SK-N-SH (cell line): Measurements from ENCODE around the gene CDS2. TPM values are rescaled to one million over a fixed set of nuclear protein-coding genes. Genes with fewer than 3 reads are reported as not detected.

Source experiments
- CTCF ChIA-PET: fragments of 300-600, 350-600 bp; formaldehyde crosslinking; extraction: SDS; loops from one replicate; lab custom pipeline; 2021; lab: Yijun Ruan, JAX
- POLR2A ChIA-PET: fragments of 350-600 bp; sonication (Branson Sonifier 250); formaldehyde crosslinking; extraction: SDS; loops from one replicate; lab custom pipeline; 2020; ENCODE audit warnings: antibody characterized with exemption, inconsistent platforms; lab: Yijun Ruan, JAX
- DNase-seq: peaks from one replicate; pipeline ENCODE4 v3.0.0; 2012
- H2AFZ ChIP-seq: fragments of 200-600 bp; sonication (generic); 2 replicates; pipeline ENCODE4 v1.8.1; 2016; ENCODE audit warnings: antibody characterized with exemption, mild to moderate bottlenecking, low read depth
- H3F3A ChIP-seq: fragments of 200-600 bp; sonication (generic); replicated peaks from 2 replicates; pipeline ENCODE3; 2016; ENCODE audit warnings: antibody characterized with exemption, mild to moderate bottlenecking; ENCODE audit not compliant: insufficient read depth
- H3K27ac ChIP-seq, 2 experiments: fragments of 200-500 bp in 1 of 2; fragments of 200-600 bp in 1 of 2; sonication (Bioruptor generic) in 1 of 2; sonication (generic), shearing (Covaris generic) in 1 of 2; 2 replicates each; pipeline versions ENCODE4 v1.5.1 to v1.6.1; 2014 to 2016; ENCODE audit warnings: low read depth in 2 of 2, inconsistent platforms in 1 of 2, low read length in 1 of 2, mild to moderate bottlenecking in 1 of 2, mixed read lengths in 1 of 2
- H3K27me3 ChIP-seq: fragments of 200-600 bp; sonication (generic), shearing (Covaris generic); 2 replicates; pipeline ENCODE4 v1.6.1; 2016; ENCODE audit warnings: mixed run types; ENCODE audit not compliant: insufficient read depth
- H3K36me3 ChIP-seq, 2 experiments: fragments of 200-500 bp in 1 of 2; fragments of 200-600 bp in 1 of 2; sonication (Bioruptor generic) in 1 of 2; sonication (generic) in 1 of 2; replicated peaks in 1 of 2; 2 replicates each; pipeline versions ENCODE3 to v1.5.1; 2014 to 2016; ENCODE audit warnings: low read length in 1 of 2, mild to moderate bottlenecking in 1 of 2; ENCODE audit not compliant: insufficient read depth in 2 of 2, control insufficient read depth in 1 of 2
- H3K4me1 ChIP-seq, 2 experiments: fragments of 200-500 bp in 1 of 2; fragments of 200-600 bp in 1 of 2; sonication (Bioruptor generic) in 1 of 2; sonication (generic), shearing (Covaris generic) in 1 of 2; 2 replicates each; pipeline versions ENCODE4 v1.5.1 to v1.6.1; 2014 to 2016; ENCODE audit warnings: low read depth in 1 of 2, low read length in 1 of 2, mixed run types in 1 of 2; ENCODE audit not compliant: insufficient read depth in 2 of 2, control insufficient read depth in 1 of 2
- H3K4me2 ChIP-seq: fragments of 200-600 bp; sonication (generic), shearing (Covaris generic); 2 replicates; pipeline ENCODE4 v1.6.1; 2017; ENCODE audit warnings: mixed run types
- H3K4me3 ChIP-seq, 2 experiments: fragments of 200-500 bp in 1 of 2; fragments of 200-600 bp in 1 of 2; sonication (Bioruptor generic) in 1 of 2; sonication (generic), shearing (Covaris generic) in 1 of 2; 2 replicates each; pipeline versions ENCODE4 v1.5.1 to v1.8.1; 2014 to 2016; ENCODE audit warnings: low read depth in 2 of 2, inconsistent platforms in 1 of 2, low read length in 1 of 2, mild to moderate bottlenecking in 1 of 2, mixed read lengths in 1 of 2, moderate library complexity in 1 of 2
- H3K79me2 ChIP-seq: fragments of 200-600 bp; sonication (generic); 2 replicates; pipeline ENCODE4 v1.8.1; 2017; ENCODE audit warnings: mild to moderate bottlenecking; ENCODE audit not compliant: insufficient read depth
- H3K9ac ChIP-seq: fragments of 200-600 bp; sonication (generic); 2 replicates; pipeline ENCODE4 v1.6.1; 2017; ENCODE audit warnings: mixed run types
- H3K9me2 ChIP-seq: fragments of 200-600 bp; sonication (generic); 2 replicates; pipeline ENCODE4 v1.6.1; 2017; ENCODE audit warnings: mixed run types
- H3K9me3 ChIP-seq: fragments of 200-600 bp; sonication (generic); 2 replicates; pipeline ENCODE4 v1.6.1; 2017; ENCODE audit warnings: mixed run types, mild to moderate bottlenecking, moderate library complexity
- H4K20me1 ChIP-seq: fragments of 200-600 bp; sonication (generic); 2 replicates; pipeline ENCODE4 v1.6.1; 2017; ENCODE audit warnings: mild to moderate bottlenecking, mixed run types; ENCODE audit not compliant: insufficient read depth
- CHD2 ChIP-seq: fragments of 150-350 bp; IDR thresholded peaks from 2 replicates; pipeline ENCODE4 v1.6.1; 2018; ENCODE audit warnings: low read length; ENCODE audit not compliant: partially characterized antibody
- CTCF ChIP-seq: fragments of 200-600 bp; sonication (generic); IDR thresholded peaks from 2 replicates; pipeline ENCODE4 v1.6.1; 2017; ENCODE audit warnings: antibody characterized with exemption, mild to moderate bottlenecking, moderate library complexity
- FOSL2 ChIP-seq: IDR thresholded peaks from 2 replicates; pipeline ENCODE4 v1.4.0; 2012; ENCODE audit warnings: low read depth, mild to moderate bottlenecking, moderate library complexity, borderline replicate concordance
- FOXM1 ChIP-seq: IDR thresholded peaks from 2 replicates; pipeline ENCODE4 v1.4.0; 2012; ENCODE audit warnings: low read depth, mild to moderate bottlenecking
- GATA2 ChIP-seq: sonication (generic); formaldehyde crosslinking; IDR thresholded peaks from 2 replicates; pipeline ENCODE4 v1.5.0; 2020; ENCODE audit warnings: mild to moderate bottlenecking, missing genetic modification reagents
- IRF3 ChIP-seq: fragments of 150-350 bp; IDR thresholded peaks from 2 replicates; pipeline ENCODE4 v1.6.1; 2016; ENCODE audit warnings: mild to moderate bottlenecking, low read depth, low read length
- JUND ChIP-seq: IDR thresholded peaks from 2 replicates; pipeline ENCODE4 v1.4.0; 2012
- REST ChIP-seq: IDR thresholded peaks from 2 replicates; pipeline ENCODE4 v1.6.1; 2012; ENCODE audit warnings: mild to moderate bottlenecking, low read depth, low read length, moderate library complexity
- RFX5 ChIP-seq: IDR thresholded peaks from 2 replicates; pipeline ENCODE4 v1.6.1; 2012; ENCODE audit warnings: mild to moderate bottlenecking, improper control_type of control experiment, low read length
- SIN3A ChIP-seq: IDR thresholded peaks from 2 replicates; pipeline ENCODE4 v1.6.1; 2012; ENCODE audit warnings: low read depth, mild to moderate bottlenecking, low read length, moderate library complexity, borderline replicate concordance
- USF1 ChIP-seq: IDR thresholded peaks from 2 replicates; pipeline ENCODE4 v1.4.0; 2012; ENCODE audit warnings: low read depth, borderline replicate concordance
- YY1 ChIP-seq: IDR thresholded peaks from 2 replicates; pipeline ENCODE4 v1.4.0; 2012; ENCODE audit warnings: low read depth, mild to moderate bottlenecking
- WGBS: methylation state at CpG from one replicate; pipeline ENCODE4 v1.1.6; 2017; ENCODE audit warnings: low lambda C conversion rate; 5-methylcytosine and 5-hydroxymethylcytosine counted together
- polyA plus RNA-seq, 3 experiments: library from polyadenylated mRNA; depleted of rRNA; stranded (reverse); fragments of >200 nt; gene quantifications; 2 replicates each; pipeline ENCODE4 v1.2.3, GENCODE V29; 2012

The CDS2 gene
- polyA plus RNA-seq, 1 of the 3 experiments (the other 2 are of a cell fraction): 13.9 TPM

- Histone ChIP-seq H3K27ac (no peak overlapping the region; a peak in 1 of 4 replicates), H3K36me3 (peaks cover 2 to 5% of the 10 kb centered on the region in 2 experiments), H3K9ac (no peak overlapping the region), H3K27me3 (no peaks in the 10 kb centered on the region), H4K20me1 (peaks cover 24% of the 10 kb centered on the region), H3K4me3 (no peak overlapping the region), H2AFZ (no peak overlapping the region)
- TF ChIP-seq FOSL2 (peak; percentile 46; the same call in 1 of the 2 replicates), SIN3A (no peak), IRF3 (no peak), REST (no peak)
- TF ChIP-seq, all 33 proteins: peak for 1
- Histone ChIP-seq H3K9me3 (no peaks in the 10 kb centered on the region), H3F3A (no peaks in the 10 kb centered on the region), H3K4me2 (peak overlapping the region; percentile 61; the same call in 1 of the 2 replicates), H3K9me2 (no peaks in the 10 kb centered on the region), H3K4me1 (peaks cover 17 to 40% of the 10 kb centered on the region in 2 experiments; a peak in 3 of 4 replicates), H3K79me2 (peaks cover 38% of the 10 kb centered on the region)
- CTCF ChIA-PET: interaction anchor here (0.6 to 1.4 kb wide), 4 partner anchors 19 to 57 kb away, joined by 3 to 4 read pairs (median 3); no protein-coding TSS in a partner anchor
- POLR2A ChIA-PET: interaction anchor here (0.6 kb wide), 1 partner anchor 48 kb away, joined by 3 read pairs; no protein-coding TSS in a partner anchor
- DNase-seq: no peak
- 60% methylated on average over 3 of the region's 3 CpGs for WGBS
Observed at GRCh38 chr20:5168651-5169396, 42.0 kb downstream of the CDS2 start.

GRCh38 chr20:5170341-5170740 is 43.5 kb downstream of the CDS2 start:
- POLR2A ChIA-PET: no interaction called here
- 93% methylated on average over 8 of the region's 8 CpGs for WGBS
- TF ChIP-seq USF1: no peak
- no peak for TF ChIP-seq FOXM1
- no peak for TF ChIP-seq FOSL2
- TF ChIP-seq JUND: no peak
- TF ChIP-seq GATA2 (CRISPR knock-in tag): no peak
- TF ChIP-seq YY1: no peak
- TF ChIP-seq IRF3: no peak
- TF ChIP-seq CHD2: no peak
- TF ChIP-seq CTCF: no peak
- no peak for TF ChIP-seq RFX5

More at GRCh38 chr20:5170341-5170740, 43.5 kb downstream of the CDS2 start:
- DNase-seq: no peak
- Histone ChIP-seq H3K4me1 (peaks cover 17 to 37% of the 10 kb centered on the region in 2 experiments; a peak in 3 of 4 replicates), H3K9me3 (no peaks in the 10 kb centered on the region), H3F3A (no peaks in the 10 kb centered on the region), H3K4me2 (no peak overlapping the region), H3K27ac (peak overlapping the region in 1 of 2 experiments; percentile 31; a peak in 1 of 4 replicates), H4K20me1 (peaks cover 22% of the 10 kb centered on the region), H3K79me2 (peaks cover 38% of the 10 kb centered on the region), H2AFZ (no peak overlapping the region), H3K36me3 (peaks cover 3 to 9% of the 10 kb centered on the region in 2 experiments), H3K27me3 (no peaks in the 10 kb centered on the region), H3K4me3 (no peak overlapping the region), H3K9me2 (no peaks in the 10 kb centered on the region), H3K9ac (no peak overlapping the region)
- CTCF ChIA-PET: interaction anchor here (1.4 to 2.8 kb wide), 3 partner anchors 13 to 44 kb away, joined by 3 to 10 read pairs (median 3); partner anchors contain the start of gene CDS2
